ENCODE data around the gene CDH23. TPM values are rescaled to one million over a fixed set of nuclear protein-coding genes. Genes with fewer than 3 reads are reported as not detected.

Gene CDH23
- total and polyA plus RNA-seq, 10 of the 15 experiments (the other 5 are each of a cell fraction or from before 2014, with no cell fraction given), result 0.09 to 0.40 (median 0.15) TPM; not detected in 1

DNA sequence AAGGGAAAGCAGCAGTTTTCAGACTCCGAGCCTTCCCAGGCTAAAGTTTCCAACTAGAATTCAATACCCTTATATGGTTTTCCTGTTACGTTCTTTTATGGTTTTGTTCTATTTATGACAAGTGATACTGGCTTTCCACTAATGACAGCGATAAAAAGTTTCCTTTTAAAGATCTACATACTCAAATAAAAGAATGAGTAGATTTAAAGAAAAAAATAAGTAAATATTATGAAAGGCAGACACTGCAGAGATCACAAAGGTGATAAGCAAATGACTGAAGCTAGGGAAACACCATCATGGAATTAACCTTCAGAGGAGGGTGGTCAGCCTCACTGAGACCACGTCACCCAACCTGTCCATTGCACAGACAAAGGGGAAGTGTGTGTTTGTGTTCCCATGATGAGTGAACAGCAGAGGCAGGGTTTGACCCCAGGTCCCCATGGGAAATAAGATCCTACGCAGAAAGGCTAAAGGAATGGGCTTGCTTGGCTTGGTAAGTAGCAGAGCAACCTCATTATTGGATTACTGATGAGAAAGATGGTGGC, 372.6 kb downstream of the CDH23 start (continued):
- TF ChIP-seq ZNF592 (IDR thresholded peaks at IDR 0.05), result peak; percentile 74; the same call in 1 of the 2 replicates
- TF ChIP-seq TAF1 (IDR thresholded peaks at IDR 0.05; ENCODE audit: borderline replicate concordance, low read depth, low read length), result 0 out of 2 replicates have a peak, but pooled peaks have one; percentile 27
- peak; percentile 41; the same call in 1 of the 2 replicates for TF ChIP-seq POLR2A (IDR thresholded peaks at IDR 0.05; ENCODE audit: low read depth, low read length)
- peak; percentile 61 for TF ChIP-seq BCL11A (IDR thresholded peaks at IDR 0.05; ENCODE audit: low read depth, low read length)
- no peak for TF ChIP-seq CHD1 (IDR thresholded peaks at IDR 0.05; ENCODE audit: low read depth, low read length)
- TF ChIP-seq, protein P1, sequence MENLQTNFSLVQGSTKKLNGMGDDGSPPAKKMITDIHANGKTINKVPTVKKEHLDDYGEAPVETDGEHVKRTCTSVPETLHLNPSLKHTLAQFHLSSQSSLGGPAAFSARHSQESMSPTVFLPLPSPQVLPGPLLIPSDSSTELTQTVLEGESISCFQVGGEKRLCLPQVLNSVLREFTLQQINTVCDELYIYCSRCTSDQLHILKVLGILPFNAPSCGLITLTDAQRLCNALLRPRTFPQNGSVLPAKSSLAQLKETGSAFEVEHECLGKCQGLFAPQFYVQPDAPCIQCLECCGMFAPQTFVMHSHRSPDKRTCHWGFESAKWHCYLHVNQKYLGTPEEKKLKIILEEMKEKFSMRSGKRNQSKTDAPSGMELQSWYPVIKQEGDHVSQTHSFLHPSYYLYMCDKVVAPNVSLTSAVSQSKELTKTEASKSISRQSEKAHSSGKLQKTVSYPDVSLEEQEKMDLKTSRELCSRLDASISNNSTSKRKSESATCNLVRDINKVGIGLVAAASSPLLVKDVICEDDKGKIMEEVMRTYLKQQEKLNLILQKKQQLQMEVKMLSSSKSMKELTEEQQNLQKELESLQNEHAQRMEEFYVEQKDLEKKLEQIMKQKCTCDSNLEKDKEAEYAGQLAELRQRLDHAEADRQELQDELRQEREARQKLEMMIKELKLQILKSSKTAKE (IDR thresholded peaks at IDR 0.05; ENCODE audit: low read depth, poor library complexity, severe bottlenecking), result peak; percentile 58
- TF ChIP-seq BHLHE40 (IDR thresholded peaks at IDR 0.05; ENCODE audit: borderline replicate concordance in 1 of 2, low read depth in 2 of 2, low read length in 1 of 2), result peak; percentile 18 to 27; a peak in 1 of 4 replicates
- TF ChIP-seq MEF2A (IDR thresholded peaks at IDR 0.05; ENCODE audit: insufficient read depth, low read depth, low read length), result no peak
- peak; percentile 73 to 80; a peak in 2 of 4 replicates for TF ChIP-seq EP300 (IDR thresholded peaks at IDR 0.05; ENCODE audit: borderline replicate concordance in 1 of 2, control insufficient read depth in 1 of 2, low read depth in 2 of 2, low read length in 2 of 2)
- TF ChIP-seq KDM1A (IDR thresholded peaks at IDR 0.05; ENCODE audit: borderline replicate concordance), result no peak
- TF ChIP-seq SUPT20H (IDR thresholded peaks at IDR 0.05; ENCODE audit: borderline replicate concordance, control insufficient read depth, low read depth, low read length), result no peak
- TF ChIP-seq DPF2 (IDR thresholded peaks at IDR 0.05), result 0 out of 2 replicates have a peak, but pooled peaks have one; percentile 38
- TF ChIP-seq SRF (IDR thresholded peaks at IDR 0.05; ENCODE audit: low read depth in 2 of 2, low read length in 2 of 2), result peak in 1 of 2 experiments; percentile 84; a peak in 1 of 4 replicates
- TF ChIP-seq, protein P2, sequence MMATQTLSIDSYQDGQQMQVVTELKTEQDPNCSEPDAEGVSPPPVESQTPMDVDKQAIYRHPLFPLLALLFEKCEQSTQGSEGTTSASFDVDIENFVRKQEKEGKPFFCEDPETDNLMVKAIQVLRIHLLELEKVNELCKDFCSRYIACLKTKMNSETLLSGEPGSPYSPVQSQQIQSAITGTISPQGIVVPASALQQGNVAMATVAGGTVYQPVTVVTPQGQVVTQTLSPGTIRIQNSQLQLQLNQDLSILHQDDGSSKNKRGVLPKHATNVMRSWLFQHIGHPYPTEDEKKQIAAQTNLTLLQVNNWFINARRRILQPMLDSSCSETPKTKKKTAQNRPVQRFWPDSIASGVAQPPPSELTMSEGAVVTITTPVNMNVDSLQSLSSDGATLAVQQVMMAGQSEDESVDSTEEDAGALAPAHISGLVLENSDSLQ (IDR thresholded peaks at IDR 0.05), result peak; percentile 41; the same call in 1 of the 2 replicates
- TF ChIP-seq IKZF1 (conservative IDR thresholded peaks at IDR 0.05), result peak; percentile 86
- TF ChIP-seq NBN (IDR thresholded peaks at IDR 0.05), result peak; percentile 62
- no peak for TF ChIP-seq E2F4 (IDR thresholded peaks at IDR 0.05; ENCODE audit: low read depth, low read length)
- no peak for TF ChIP-seq FOXK2 (IDR thresholded peaks at IDR 0.05)
- no peak for TF ChIP-seq MYC (IDR thresholded peaks at IDR 0.05; ENCODE audit: insufficient read depth, insufficient read length, insufficient replicate concordance, low read length, severe bottlenecking)
- TF ChIP-seq NFYB (IDR thresholded peaks at IDR 0.05; ENCODE audit: insufficient read depth, low read depth, low read length), result no peak
- peak; percentile 78; the same call in 1 of the 2 replicates for TF ChIP-seq CREM (IDR thresholded peaks at IDR 0.05; ENCODE audit: low read depth)
- peak; percentile 75; the same call in 1 of the 2 replicates for TF ChIP-seq CHD2 (IDR thresholded peaks at IDR 0.05; ENCODE audit: borderline replicate concordance, low read depth, low read length)

All from GM12878 (cell line).